Esophagus squamous epithelium (tissue), 5 donors: ENCODE measurements around the gene NCSTN. TPM values are rescaled to one million over a fixed set of nuclear protein-coding genes. Genes with fewer than 3 reads are reported as not detected.

Experiments
- DNase-seq: peaks from one replicate; lab custom pipeline; 2025; lab: John Stamatoyannopoulos, UW
- H3K27ac ChIP-seq, 4 donors: fragments of 200-600 bp; sonication (generic); one replicate each; pipeline ENCODE4 v1.5.1; 2016 to 2019; ENCODE audit warnings: mild to moderate bottlenecking in 1 of 4
- H3K27me3 ChIP-seq, 4 donors: fragments of 200-600 bp; sonication (generic); 1 replicate in 3 of 4; 2 replicates in 1 of 4; pipeline versions ENCODE4 v1.5.1 to v1.6.0; 2017 to 2021; ENCODE audit warnings: antibody characterized with exemption in 1 of 4
- H3K36me3 ChIP-seq, 3 donors: fragments of 200-600 bp; sonication (generic); one replicate each; pipeline ENCODE4 v1.5.1; 2016 to 2019
- H3K4me1 ChIP-seq, 3 donors: fragments of 200-600 bp; sonication (generic); one replicate each; pipeline ENCODE4 v1.5.1; 2017 to 2019
- H3K4me3 ChIP-seq, 4 donors: fragments of 200-600 bp; sonication (generic); 1 replicate in 3 of 4; 2 replicates in 1 of 4; pipeline ENCODE4 v1.5.1; 2016 to 2019; ENCODE audit warnings: mild to moderate bottlenecking in 2 of 4, moderate library complexity in 1 of 4
- H3K9me3 ChIP-seq, 3 donors: fragments of 200-600 bp; sonication (generic); one replicate each; pipeline ENCODE4 v1.5.1; 2016 to 2019
- CTCF ChIP-seq, 6 experiments: fragments of 450-650 bp in 4 of 6; fragments of 200-600 bp in 2 of 6; sonication (generic) in 2 of 6; IDR thresholded peaks; one replicate each; pipeline ENCODE4 v1.5.1; 2016 to 2019; ENCODE audit warnings: antibody characterized with exemption in 6 of 6, mild to moderate bottlenecking in 4 of 6, moderate library complexity in 4 of 6
- POLR2A ChIP-seq, 4 donors: fragments of 450-650 bp; IDR thresholded peaks; one replicate each; pipeline ENCODE4 v1.6.1; 2017; ENCODE audit warnings: antibody characterized with exemption in 4 of 4, mild to moderate bottlenecking in 4 of 4, moderate library complexity in 3 of 4
- WGBS, 2 donors: methylation state at CpG; one replicate each; pipeline ENCODE4 v1.1.5; 2018; 5-methylcytosine and 5-hydroxymethylcytosine counted together
- intact Hi-C: fragments of 100-400 bp; cut with DNase I; formaldehyde crosslinking; loops from one replicate; pipeline ENCODE4 v1.15.0; 2022
- total RNA-seq, 4 donors: library from RNA; depleted of rRNA; stranded (reverse); fragments of >200 nt; gene quantifications; one replicate each; pipeline ENCODE4 v1.1.0, GENCODE V29; 2016
- donor health status: DM: yes; HTN: yes; CAD: no.

The NCSTN gene
- total RNA-seq, 4 donors from 2014 or later = 40.2 to 57.6 (median 49.8) TPM

GRCh38 chr1:160325252-160325651 lies 17.9 kb upstream of the NCSTN start:
- H3K9me3 ChIP-seq = no peaks in the 10 kb centered on the region
- no peaks in the 10 kb centered on the region for H3K27me3 ChIP-seq
- H3K4me3 ChIP-seq = no peak overlapping the region
- H3K27ac ChIP-seq = no peak overlapping the region
- intact Hi-C loops = no loop called here
- TF ChIP-seq POLR2A (IDR thresholded peaks at IDR 0.05) (no peak), CTCF (IDR thresholded peaks at IDR 0.05) (no peak)
- DNase-seq = no peak
- WGBS, 2 donors = 80 to 98% methylated on average over 4 of the region's 4 CpGs
- H3K36me3 ChIP-seq = peaks cover 14 to 93% (median 54%) of the 10 kb centered on the region in 3 donors
- H3K4me1 ChIP-seq = no peaks in the 10 kb centered on the region

- TF ChIP-seq POLR2A (IDR thresholded peaks at IDR 0.05) = no peak
Observed at GRCh38 chr1:160326418-160326817, 16.8 kb upstream of the NCSTN start.

GRCh38 chr1:160328184-160328583 lies 15.0 kb upstream of the NCSTN start:
- no peak overlapping the region for H3K27ac ChIP-seq
- peaks cover 19 to 100% (median 77%) of the 10 kb centered on the region in 3 donors for H3K36me3 ChIP-seq
- DNase-seq = no peak
- no peak for TF ChIP-seq CTCF (IDR thresholded peaks at IDR 0.05)
- TF ChIP-seq POLR2A (IDR thresholded peaks at IDR 0.05) = no peak
- no peaks in the 10 kb centered on the region for H3K4me1 ChIP-seq
- no peaks in the 10 kb centered on the region for H3K27me3 ChIP-seq
- H3K4me3 ChIP-seq = no peak overlapping the region
- intact Hi-C loops = no loop called here
- WGBS, 2 donors = 66 to 72% methylated on average over 8 of the region's 8 CpGs
- no peaks in the 10 kb centered on the region for H3K9me3 ChIP-seq

More at GRCh38 chr1:160326418-160326817, 16.8 kb upstream of the NCSTN start:
- intact Hi-C loops = no loop called here
- DNase-seq = no peak
- WGBS, 2 donors = 77 to 88% methylated on average over 5 of the region's 5 CpGs
- Histone ChIP-seq H3K27ac (no peak overlapping the region), H3K27me3 (no peaks in the 10 kb centered on the region), H3K4me1 (no peaks in the 10 kb centered on the region), H3K4me3 (no peak overlapping the region), H3K9me3 (no peaks in the 10 kb centered on the region), H3K36me3 (peaks cover 19 to 100% (median 64%) of the 10 kb centered on the region in 3 donors)

GRCh38 chr1:160330119-160330518 lies 13.1 kb upstream of the NCSTN start:
- no peak for TF ChIP-seq CTCF (IDR thresholded peaks at IDR 0.05)
- no peak for TF ChIP-seq POLR2A (IDR thresholded peaks at IDR 0.05)
- DNase-seq = no peak
- intact Hi-C loops = no loop called here
- H3K9me3 ChIP-seq = no peaks in the 10 kb centered on the region
- no peaks in the 10 kb centered on the region for H3K4me1 ChIP-seq
- H3K27ac ChIP-seq = no peak overlapping the region
- H3K4me3 ChIP-seq = no peak overlapping the region
- no peaks in the 10 kb centered on the region for H3K27me3 ChIP-seq
- peaks cover 17 to 100% (median 75%) of the 10 kb centered on the region in 3 donors for H3K36me3 ChIP-seq

- no peak overlapping the region for H3K4me3 ChIP-seq
- H3K27ac ChIP-seq = no peak overlapping the region
- H3K9me3 ChIP-seq = no peaks in the 10 kb centered on the region
- DNase-seq = no peak
- H3K36me3 ChIP-seq = peaks cover 13 to 100% (median 52%) of the 10 kb centered on the region in 3 donors
- H3K27me3 ChIP-seq = no peaks in the 10 kb centered on the region
- intact Hi-C loops = no loop called here
- TF ChIP-seq POLR2A (IDR thresholded peaks at IDR 0.05) (no peak), CTCF (IDR thresholded peaks at IDR 0.05) (no peak)
- no peaks in the 10 kb centered on the region for H3K4me1 ChIP-seq
Observed at GRCh38 chr1:160332516-160332915, 10.7 kb upstream of the NCSTN start.

GRCh38 chr1:160338580-160338979 lies 4.6 kb upstream of the NCSTN start:
- H3K4me3 ChIP-seq = no peak overlapping the region
- H3K27ac ChIP-seq = no peak overlapping the region
- 73 to 79% methylated on average over 4 of the region's 4 CpGs for WGBS, 2 donors
- no peak for DNase-seq
- H3K27me3 ChIP-seq = no peaks in the 10 kb centered on the region
- H3K9me3 ChIP-seq = no peaks in the 10 kb centered on the region
- H3K36me3 ChIP-seq = peaks cover 0 to 66% (median 5%) of the 10 kb centered on the region in 3 donors
- TF ChIP-seq CTCF (IDR thresholded peaks at IDR 0.05) (no peak), POLR2A (IDR thresholded peaks at IDR 0.05) (no peak)
- intact Hi-C loops = no loop called here
- H3K4me1 ChIP-seq = peaks cover 0 to 25% (median 12%) of the 10 kb centered on the region in 3 donors
